IPS-18a (cell line): ENCODE data around the gene BORCS5.

Experiments used
- H3K27ac ChIP-seq: one replicate; pipeline ENCODE4 v1.5.1; 2013; ENCODE audit warnings: low read length
- H3K27me3 ChIP-seq: one replicate; pipeline ENCODE4 v1.6.1; 2013; ENCODE audit warnings: mild to moderate bottlenecking, low read length; ENCODE audit not compliant: control insufficient read depth, insufficient read depth
- H3K36me3 ChIP-seq: one replicate; pipeline ENCODE4 v1.6.1; 2013; ENCODE audit warnings: low read depth, low read length; ENCODE audit not compliant: control insufficient read depth
- H3K4me1 ChIP-seq: one replicate; pipeline ENCODE4 v1.6.1; 2013; ENCODE audit warnings: low read depth, low read length; ENCODE audit not compliant: control insufficient read depth
- H3K4me3 ChIP-seq: one replicate; pipeline ENCODE4 v1.5.1; 2013; ENCODE audit warnings: low read length
- H3K9ac ChIP-seq: one replicate; pipeline ENCODE4 v1.6.1; 2013; ENCODE audit warnings: mild to moderate bottlenecking, low read length, moderate library complexity
- H3K9me3 ChIP-seq: one replicate; pipeline ENCODE4 v1.6.1; 2013; ENCODE audit warnings: low read depth, low read length; ENCODE audit not compliant: control insufficient read depth

The BORCS5 gene

GRCh38 chr12:12513416-12514006, 156.6 kb downstream of the BORCS5 start:
- peaks cover 28% of the 10 kb centered on the region for H3K36me3 ChIP-seq
- no peaks in the 10 kb centered on the region for H3K27me3 ChIP-seq
- H3K27ac ChIP-seq: no peak overlapping the region
- H3K9ac ChIP-seq: no peak overlapping the region
- no peaks in the 10 kb centered on the region for H3K9me3 ChIP-seq
- H3K4me1 ChIP-seq: peaks cover 10% of the 10 kb centered on the region
- H3K4me3 ChIP-seq: no peak overlapping the region

GRCh38 chr12:12518464-12518845, 161.6 kb downstream of the BORCS5 start:
- Histone ChIP-seq H3K27ac (no peak overlapping the region), H3K4me1 (peaks cover 24% of the 10 kb centered on the region), H3K9ac (no peak overlapping the region), H3K9me3 (no peaks in the 10 kb centered on the region), H3K27me3 (no peaks in the 10 kb centered on the region), H3K36me3 (peaks cover 27% of the 10 kb centered on the region), H3K4me3 (no peak overlapping the region)

- H3K4me1 ChIP-seq: peaks cover 24% of the 10 kb centered on the region
- H3K9me3 ChIP-seq: no peaks in the 10 kb centered on the region
- H3K27ac ChIP-seq: no peak overlapping the region
- H3K36me3 ChIP-seq: peaks cover 27% of the 10 kb centered on the region
- no peak overlapping the region for H3K4me3 ChIP-seq
- H3K9ac ChIP-seq: no peak overlapping the region
- no peaks in the 10 kb centered on the region for H3K27me3 ChIP-seq
Measured at GRCh38 chr12:12518919-12519318, 162.0 kb downstream of the BORCS5 start.
